OCI-LY3 (cell line): ENCODE results near the gene ARHGAP30.

Experiments used
- EZH2phosphoT487 ChIP-seq: fragments of 200-600 bp; shearing (Covaris generic); IDR thresholded peaks from 2 replicates; pipeline ENCODE4 v1.6.1; 2018; ENCODE audit warnings: antibody characterized with exemption, mixed run types, low read depth
- TF ChIP-seq, protein P1 (sequence below): fragments of 200-600, 300-600 bp; sonication (generic); IDR thresholded peaks from 2 replicates; pipeline ENCODE4 v1.5.1; 2014; ENCODE audit warnings: antibody characterized with exemption, low read length, low read depth

DNA sequence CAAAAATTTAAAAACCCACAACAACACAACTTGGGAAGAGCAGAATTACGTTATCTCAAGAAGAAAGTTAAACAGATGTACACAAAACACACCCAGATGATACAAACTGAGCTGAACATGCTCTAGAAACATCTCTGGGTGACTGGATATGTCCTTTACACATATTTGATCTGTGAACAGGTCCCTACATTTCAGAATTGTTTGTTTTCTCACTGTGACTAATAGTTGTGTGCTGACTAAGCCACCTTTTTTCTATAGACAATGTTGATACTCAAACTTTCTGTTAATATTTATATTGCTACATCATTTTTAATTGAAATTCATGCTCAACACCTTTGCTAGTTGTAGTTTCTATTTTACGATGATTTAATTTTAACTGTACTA lies 47.7 kb downstream of the ARHGAP30 start:
- TF ChIP-seq, protein P1, sequence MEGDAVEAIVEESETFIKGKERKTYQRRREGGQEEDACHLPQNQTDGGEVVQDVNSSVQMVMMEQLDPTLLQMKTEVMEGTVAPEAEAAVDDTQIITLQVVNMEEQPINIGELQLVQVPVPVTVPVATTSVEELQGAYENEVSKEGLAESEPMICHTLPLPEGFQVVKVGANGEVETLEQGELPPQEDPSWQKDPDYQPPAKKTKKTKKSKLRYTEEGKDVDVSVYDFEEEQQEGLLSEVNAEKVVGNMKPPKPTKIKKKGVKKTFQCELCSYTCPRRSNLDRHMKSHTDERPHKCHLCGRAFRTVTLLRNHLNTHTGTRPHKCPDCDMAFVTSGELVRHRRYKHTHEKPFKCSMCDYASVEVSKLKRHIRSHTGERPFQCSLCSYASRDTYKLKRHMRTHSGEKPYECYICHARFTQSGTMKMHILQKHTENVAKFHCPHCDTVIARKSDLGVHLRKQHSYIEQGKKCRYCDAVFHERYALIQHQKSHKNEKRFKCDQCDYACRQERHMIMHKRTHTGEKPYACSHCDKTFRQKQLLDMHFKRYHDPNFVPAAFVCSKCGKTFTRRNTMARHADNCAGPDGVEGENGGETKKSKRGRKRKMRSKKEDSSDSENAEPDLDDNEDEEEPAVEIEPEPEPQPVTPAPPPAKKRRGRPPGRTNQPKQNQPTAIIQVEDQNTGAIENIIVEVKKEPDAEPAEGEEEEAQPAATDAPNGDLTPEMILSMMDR: no peak
- no peak for TF ChIP-seq EZH2phosphoT487
